ENCODE results near the gene GATAD2B.
"Not testable (repeated sequence)": the region's sequence is repeated elsewhere in the genome, so short reads cannot be mapped to it uniquely, and the experiment has no call there.

GATAD2B gene

GRCh38 chr1:153907134-153907533 is 15.6 kb downstream of the GATAD2B start:
- Histone ChIP-seq H3K9ac (ENCODE audit: low read depth, low read length) (no peak overlapping the region), H3K9me3 (ENCODE audit: control insufficient read depth, insufficient read depth, low read length) (no peaks in the 10 kb centered on the region), H3K4me1 (ENCODE audit: insufficient read depth, low read length) (no peaks in the 10 kb centered on the region), H3K36me3 (ENCODE audit: insufficient read depth, low read length) (no peaks in the 10 kb centered on the region)

DNA sequence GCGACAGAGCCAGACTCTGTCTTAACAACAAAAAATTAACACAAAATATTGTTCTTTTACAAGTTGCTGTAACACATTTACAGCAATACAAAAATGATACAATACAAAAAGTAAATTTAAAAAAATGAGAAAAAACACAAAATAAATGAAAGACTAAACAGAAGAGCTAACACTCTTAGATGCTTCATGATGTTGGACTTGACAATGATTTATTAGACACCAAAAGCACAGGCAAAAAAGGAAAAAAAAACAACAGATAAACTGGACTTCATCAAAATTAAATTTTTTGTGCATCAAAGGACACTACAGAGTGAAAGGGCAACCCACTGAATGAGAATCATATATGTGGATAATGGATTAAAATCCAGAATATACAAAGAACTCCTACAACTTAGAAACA is 16.4 kb downstream of the GATAD2B start:
- Histone ChIP-seq H3K36me3 (ENCODE audit: insufficient read depth, low read length) (no peaks in the 10 kb centered on the region), H3K4me1 (ENCODE audit: insufficient read depth, low read length) (no peaks in the 10 kb centered on the region), H3K9ac (ENCODE audit: low read depth, low read length) (no peak overlapping the region), H3K9me3 (ENCODE audit: control insufficient read depth, insufficient read depth, low read length) (no peaks in the 10 kb centered on the region)

DNA sequence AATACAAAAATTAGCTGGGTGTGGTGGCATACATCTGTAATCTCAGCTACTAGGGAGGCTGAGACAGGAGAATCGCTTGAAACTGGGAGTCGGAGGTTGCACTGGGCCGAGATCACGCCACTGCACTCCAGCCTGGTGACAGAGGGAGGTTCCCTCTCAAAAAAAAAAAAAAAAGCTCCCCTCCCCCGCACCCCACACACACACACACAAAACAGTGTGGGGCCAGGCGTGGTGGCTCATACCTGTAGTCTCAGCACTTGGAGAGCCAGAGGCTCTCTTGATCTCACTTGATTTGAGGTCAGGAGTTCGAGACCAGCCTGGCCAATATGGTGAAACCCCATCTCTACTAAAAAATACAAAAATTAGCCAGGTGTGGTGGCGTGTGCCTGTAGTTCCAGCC is 16.9 kb downstream of the GATAD2B start:
- not testable (repeated sequence) for H3K9ac ChIP-seq (ENCODE audit: low read depth, low read length); H3K9me3 ChIP-seq (ENCODE audit: control insufficient read depth, insufficient read depth, low read length); H3K4me1 ChIP-seq (ENCODE audit: insufficient read depth, low read length); H3K36me3 ChIP-seq (ENCODE audit: insufficient read depth, low read length)

DNA sequence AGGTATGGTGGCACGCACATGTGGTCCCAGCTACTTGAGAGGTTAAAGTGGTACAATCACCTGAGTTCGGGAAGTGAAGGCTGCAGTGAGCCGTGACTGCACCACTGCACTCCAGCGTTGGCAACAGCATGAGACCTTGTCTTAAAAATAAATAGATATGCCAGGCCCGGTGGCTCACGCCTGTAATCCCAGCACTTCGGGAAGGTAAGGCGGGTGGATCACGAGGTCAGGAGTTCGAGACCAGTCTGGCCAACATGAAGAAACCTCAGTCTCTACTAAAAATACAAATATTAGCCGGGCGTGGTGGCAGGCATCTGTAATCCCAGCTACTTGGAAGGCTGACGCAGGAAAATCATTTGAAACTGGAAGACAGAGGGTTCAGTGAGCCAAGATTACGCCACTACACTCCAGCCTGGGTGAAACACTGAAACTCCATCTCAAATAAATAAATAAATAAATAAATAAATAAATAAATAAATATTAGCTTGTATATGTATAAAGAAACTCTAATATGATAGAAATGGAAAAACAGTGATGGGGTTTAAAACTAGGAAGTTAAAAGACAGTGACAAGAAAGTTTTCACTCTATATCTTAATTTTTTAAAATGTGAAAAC is 18.8 kb downstream of the GATAD2B start:
- H3K36me3 ChIP-seq (ENCODE audit: insufficient read depth, low read length) = no peaks in the 10 kb centered on the region; the same call in 1 of the 2 replicates
- H3K9me3 ChIP-seq (ENCODE audit: control insufficient read depth, insufficient read depth, low read length) = no peaks in the 10 kb centered on the region
- no peaks in the 10 kb centered on the region for H3K4me1 ChIP-seq (ENCODE audit: insufficient read depth, low read length)
- H3K9ac ChIP-seq (ENCODE audit: low read depth, low read length) = no peak overlapping the region

DNA sequence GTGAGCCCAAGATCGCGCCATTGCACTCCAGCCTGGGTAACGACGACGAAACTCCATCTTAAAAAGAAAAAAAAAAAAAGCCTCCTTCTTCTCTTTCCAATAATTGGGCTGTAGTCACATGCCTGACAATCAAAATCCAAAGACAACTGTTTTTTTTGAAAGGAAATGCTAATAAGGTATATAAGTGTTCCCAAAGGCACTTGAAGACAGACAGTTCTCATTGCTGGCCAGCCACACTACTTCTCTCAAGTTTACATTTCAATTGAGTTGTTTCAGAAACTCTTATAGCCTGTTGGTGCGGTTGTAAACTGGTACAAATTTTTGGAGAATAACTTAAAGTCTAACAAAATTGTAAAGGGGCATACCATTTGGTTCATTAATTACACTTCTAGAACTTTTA is 23.3 kb downstream of the GATAD2B start:
- no peaks in the 10 kb centered on the region; the same call in 1 of the 2 replicates for H3K36me3 ChIP-seq (ENCODE audit: insufficient read depth, low read length)
- H3K4me1 ChIP-seq (ENCODE audit: insufficient read depth, low read length) = no peaks in the 10 kb centered on the region
- H3K9me3 ChIP-seq (ENCODE audit: control insufficient read depth, insufficient read depth, low read length) = no peaks in the 10 kb centered on the region
- no peak overlapping the region for H3K9ac ChIP-seq (ENCODE audit: low read depth, low read length)

- not testable (repeated sequence) for H3K36me3 ChIP-seq (ENCODE audit: insufficient read depth, low read length); H3K9me3 ChIP-seq (ENCODE audit: control insufficient read depth, insufficient read depth, low read length); H3K9ac ChIP-seq (ENCODE audit: low read depth, low read length); H3K4me1 ChIP-seq (ENCODE audit: insufficient read depth, low read length)
Measured at GRCh38 chr1:153895866-153896265, 26.9 kb downstream of the GATAD2B start.

DNA sequence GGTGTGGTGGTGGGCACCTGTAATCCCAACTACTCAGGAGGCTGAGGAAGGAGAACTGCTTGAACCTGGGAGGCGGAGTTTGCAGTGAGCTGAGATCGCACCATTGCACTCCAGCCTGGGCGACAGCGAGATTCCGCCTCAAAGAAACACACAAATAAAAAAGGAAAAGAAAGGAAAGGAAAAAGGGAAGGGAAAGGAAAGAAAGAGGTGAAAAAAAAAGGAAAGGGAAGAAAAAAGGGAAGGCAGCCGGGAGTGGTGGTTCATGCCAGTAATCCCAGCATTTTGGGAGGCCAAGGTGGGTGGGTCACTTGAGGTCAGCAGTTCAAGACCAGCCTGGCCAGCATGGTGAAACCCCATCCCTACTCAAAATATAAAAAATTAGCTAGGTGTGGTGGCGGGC is 31.7 kb downstream of the GATAD2B start:
- H3K36me3 ChIP-seq (ENCODE audit: insufficient read depth, low read length); H3K9ac ChIP-seq (ENCODE audit: low read depth, low read length); H3K4me1 ChIP-seq (ENCODE audit: insufficient read depth, low read length); H3K9me3 ChIP-seq (ENCODE audit: control insufficient read depth, insufficient read depth, low read length): not testable (repeated sequence)

GRCh38 chr1:153888533-153888932 is 34.2 kb downstream of the GATAD2B start:
- Histone ChIP-seq H3K9ac (ENCODE audit: low read depth, low read length) (no peak overlapping the region), H3K9me3 (ENCODE audit: control insufficient read depth, insufficient read depth, low read length) (no peaks in the 10 kb centered on the region), H3K4me1 (ENCODE audit: insufficient read depth, low read length) (no peaks in the 10 kb centered on the region), H3K36me3 (ENCODE audit: insufficient read depth, low read length) (no peaks in the 10 kb centered on the region; the same call in 1 of the 2 replicates)

DNA sequence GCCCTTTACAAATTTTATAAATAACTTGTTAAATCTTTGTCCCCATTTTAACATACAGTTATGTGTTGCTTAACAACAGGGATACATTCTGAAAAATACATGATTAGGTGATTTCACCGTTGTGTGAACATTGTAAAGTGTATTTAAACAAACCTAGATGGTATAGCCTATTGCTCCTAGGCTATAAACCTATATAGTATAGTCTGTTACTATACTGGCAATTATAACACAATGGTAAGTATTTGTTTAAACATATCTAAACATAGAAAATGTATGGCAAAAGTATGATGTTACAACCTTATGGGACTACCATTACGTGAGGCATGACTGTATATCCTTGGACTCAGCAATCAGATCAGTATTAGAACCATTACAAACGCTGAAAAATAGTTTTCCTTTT is 36.6 kb downstream of the GATAD2B start:
- Histone ChIP-seq H3K36me3 (ENCODE audit: insufficient read depth, low read length) (no peaks in the 10 kb centered on the region), H3K9ac (ENCODE audit: low read depth, low read length) (no peak overlapping the region), H3K9me3 (ENCODE audit: control insufficient read depth, insufficient read depth, low read length) (no peaks in the 10 kb centered on the region), H3K4me1 (ENCODE audit: insufficient read depth, low read length) (peaks cover 18% of the 10 kb centered on the region)

DNA sequence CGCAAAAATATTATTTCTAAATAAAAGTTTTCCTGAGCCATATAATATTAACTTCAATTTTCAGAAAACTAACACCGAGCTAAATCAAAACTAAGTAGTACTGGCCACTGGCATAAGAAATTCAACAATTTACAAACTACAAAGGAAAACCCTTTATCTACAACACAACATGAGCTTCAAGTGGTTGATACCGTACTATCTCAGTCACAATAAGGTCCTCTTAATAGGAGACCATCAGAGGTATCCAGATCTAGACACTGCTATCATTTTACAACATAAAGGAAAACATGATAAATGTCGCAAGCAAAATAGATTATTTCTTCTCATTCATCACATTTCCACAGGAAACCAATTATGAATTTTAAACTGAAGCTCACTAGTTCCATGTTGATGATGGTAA is 39.5 kb downstream of the GATAD2B start:
- Histone ChIP-seq H3K9me3 (ENCODE audit: control insufficient read depth, insufficient read depth, low read length) (no peaks in the 10 kb centered on the region), H3K4me1 (ENCODE audit: insufficient read depth, low read length) (peaks cover 24% of the 10 kb centered on the region), H3K9ac (ENCODE audit: low read depth, low read length) (no peak overlapping the region), H3K36me3 (ENCODE audit: insufficient read depth, low read length) (no peaks in the 10 kb centered on the region)

- H3K9ac ChIP-seq (ENCODE audit: low read depth, low read length) = no peak overlapping the region
- no peaks in the 10 kb centered on the region for H3K9me3 ChIP-seq (ENCODE audit: control insufficient read depth, insufficient read depth, low read length)
- peaks cover 24% of the 10 kb centered on the region for H3K4me1 ChIP-seq (ENCODE audit: insufficient read depth, low read length)
- H3K36me3 ChIP-seq (ENCODE audit: insufficient read depth, low read length) = no peaks in the 10 kb centered on the region
Measured at GRCh38 chr1:153882296-153882912, 40.4 kb downstream of the GATAD2B start.

DNA sequence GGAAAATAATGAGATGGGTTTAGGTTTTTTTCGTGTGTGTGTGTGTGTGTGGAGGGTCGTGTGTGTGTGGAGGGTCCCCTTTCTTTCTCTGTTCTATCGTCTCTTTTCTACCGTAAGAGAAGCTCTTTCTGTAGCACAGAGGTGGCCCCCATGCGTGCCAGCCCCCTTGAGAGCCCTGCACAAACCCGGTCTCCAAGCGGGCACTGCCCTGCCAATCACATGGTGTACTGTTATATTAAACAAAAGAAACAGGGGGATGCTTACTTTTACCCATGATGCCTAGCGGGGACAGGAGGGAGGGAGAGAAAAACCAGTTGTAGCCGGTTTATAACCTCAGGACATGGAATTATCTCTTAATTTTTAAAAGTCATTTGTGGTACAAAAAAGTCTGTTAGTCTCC is 41.0 kb downstream of the GATAD2B start:
- Histone ChIP-seq H3K9me3 (ENCODE audit: control insufficient read depth, insufficient read depth, low read length) (no peaks in the 10 kb centered on the region), H3K4me1 (ENCODE audit: insufficient read depth, low read length) (peaks cover 24% of the 10 kb centered on the region), H3K36me3 (ENCODE audit: insufficient read depth, low read length) (no peaks in the 10 kb centered on the region), H3K9ac (ENCODE audit: low read depth, low read length) (no peak overlapping the region)

- Histone ChIP-seq H3K9ac (ENCODE audit: low read depth, low read length) (no peak overlapping the region), H3K9me3 (ENCODE audit: control insufficient read depth, insufficient read depth, low read length) (no peaks in the 10 kb centered on the region), H3K36me3 (ENCODE audit: insufficient read depth, low read length) (no peaks in the 10 kb centered on the region), H3K4me1 (ENCODE audit: insufficient read depth, low read length) (peaks cover 24% of the 10 kb centered on the region)
Measured at GRCh38 chr1:153880962-153881361, 41.8 kb downstream of the GATAD2B start.

- no peaks in the 10 kb centered on the region for H3K36me3 ChIP-seq (ENCODE audit: insufficient read depth, low read length)
- no peaks in the 10 kb centered on the region for H3K9me3 ChIP-seq (ENCODE audit: control insufficient read depth, insufficient read depth, low read length)
- H3K9ac ChIP-seq (ENCODE audit: low read depth, low read length) = no peak overlapping the region
- peaks cover 24% of the 10 kb centered on the region for H3K4me1 ChIP-seq (ENCODE audit: insufficient read depth, low read length)
Measured at GRCh38 chr1:153880024-153880423, 42.7 kb downstream of the GATAD2B start.

DNA sequence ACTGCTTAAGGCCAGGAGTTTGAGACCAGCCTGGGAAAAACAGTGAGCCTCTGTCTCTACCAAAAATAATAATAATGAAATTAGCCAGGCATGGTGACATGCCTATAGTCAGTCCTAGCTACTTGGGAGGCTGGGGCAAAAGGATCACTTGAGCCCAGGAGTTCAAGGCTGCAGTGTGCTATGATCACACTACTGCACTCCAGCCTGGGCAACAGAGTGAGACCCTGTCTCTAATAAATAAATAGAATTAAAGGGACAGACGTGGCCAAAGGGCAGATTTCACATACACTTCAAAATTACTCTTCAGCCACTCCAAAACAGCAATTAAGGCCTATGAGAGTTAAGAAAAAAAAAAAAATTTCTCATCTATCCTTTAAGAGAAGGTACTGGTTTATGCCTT is 45.7 kb downstream of the GATAD2B start:
- no peaks in the 10 kb centered on the region for H3K9me3 ChIP-seq (ENCODE audit: control insufficient read depth, insufficient read depth, low read length)
- no peak overlapping the region for H3K9ac ChIP-seq (ENCODE audit: low read depth, low read length)
- peaks cover 21% of the 10 kb centered on the region for H3K4me1 ChIP-seq (ENCODE audit: insufficient read depth, low read length)
- H3K36me3 ChIP-seq (ENCODE audit: insufficient read depth, low read length) = no peaks in the 10 kb centered on the region
